Measurements from ENCODE around the gene RPL22L1. TPM values are rescaled to one million over a fixed set of nuclear protein-coding genes. Genes with fewer than 3 reads are reported as not detected.
"Not testable (repeated sequence)": the region's sequence is repeated elsewhere in the genome, so short reads cannot be mapped to it uniquely, and the experiment has no call there.

RPL22L1 gene
- polyA plus RNA-seq, 1 experiment = 22.1 TPM

GRCh38 chr3:170826047-170826446 is 43.9 kb downstream of the RPL22L1 start:
- TF ChIP-seq, protein P1, sequence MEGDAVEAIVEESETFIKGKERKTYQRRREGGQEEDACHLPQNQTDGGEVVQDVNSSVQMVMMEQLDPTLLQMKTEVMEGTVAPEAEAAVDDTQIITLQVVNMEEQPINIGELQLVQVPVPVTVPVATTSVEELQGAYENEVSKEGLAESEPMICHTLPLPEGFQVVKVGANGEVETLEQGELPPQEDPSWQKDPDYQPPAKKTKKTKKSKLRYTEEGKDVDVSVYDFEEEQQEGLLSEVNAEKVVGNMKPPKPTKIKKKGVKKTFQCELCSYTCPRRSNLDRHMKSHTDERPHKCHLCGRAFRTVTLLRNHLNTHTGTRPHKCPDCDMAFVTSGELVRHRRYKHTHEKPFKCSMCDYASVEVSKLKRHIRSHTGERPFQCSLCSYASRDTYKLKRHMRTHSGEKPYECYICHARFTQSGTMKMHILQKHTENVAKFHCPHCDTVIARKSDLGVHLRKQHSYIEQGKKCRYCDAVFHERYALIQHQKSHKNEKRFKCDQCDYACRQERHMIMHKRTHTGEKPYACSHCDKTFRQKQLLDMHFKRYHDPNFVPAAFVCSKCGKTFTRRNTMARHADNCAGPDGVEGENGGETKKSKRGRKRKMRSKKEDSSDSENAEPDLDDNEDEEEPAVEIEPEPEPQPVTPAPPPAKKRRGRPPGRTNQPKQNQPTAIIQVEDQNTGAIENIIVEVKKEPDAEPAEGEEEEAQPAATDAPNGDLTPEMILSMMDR (IDR thresholded peaks at IDR 0.05; ENCODE audit: insufficient read depth, low read depth, low read length) = no peak
- DNase-seq (ENCODE audit: low read depth) = no peak
- POLR2A ChIA-PET = no interaction called here
- Histone ChIP-seq H3K36me3 (ENCODE audit: control insufficient read depth, insufficient read depth, low read length) (no peaks in the 10 kb centered on the region), H3K4me3 (ENCODE audit: low read depth, low read length) (no peak overlapping the region), H3K27me3 (ENCODE audit: control insufficient read depth, insufficient read depth, low read length) (peaks cover 3% of the 10 kb centered on the region)
- CTCF ChIA-PET = interaction anchor here (0.8 to 1.7 kb wide), 4 partner anchors 9 to 17 kb away, joined by 3 to 7 read pairs (median 4); no protein-coding TSS in a partner anchor

DNA sequence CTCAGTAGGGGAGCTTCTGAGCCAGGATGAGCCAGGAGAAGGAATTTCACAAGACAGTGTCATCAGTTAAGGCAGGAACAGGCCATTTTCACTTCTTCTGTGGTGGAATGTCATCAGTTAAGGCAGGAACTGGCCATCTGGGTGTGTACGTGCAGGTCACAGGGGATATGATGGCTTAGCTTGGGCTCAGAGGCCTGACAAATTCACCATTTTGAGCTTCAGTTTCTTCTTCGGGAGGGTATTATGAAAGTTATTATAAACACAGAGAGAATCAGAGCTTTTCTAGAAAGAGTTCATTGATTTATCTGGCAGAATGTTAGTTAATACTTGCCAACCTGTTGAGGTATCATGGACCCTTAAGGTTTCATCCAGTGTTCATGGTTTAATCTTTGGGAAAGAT is 46.4 kb downstream of the RPL22L1 start:
- DNase-seq (ENCODE audit: low read depth); H3K4me3 ChIP-seq (ENCODE audit: low read depth, low read length); H3K27me3 ChIP-seq (ENCODE audit: control insufficient read depth, insufficient read depth, low read length); POLR2A ChIA-PET; H3K36me3 ChIP-seq (ENCODE audit: control insufficient read depth, insufficient read depth, low read length): not testable (repeated sequence)
- CTCF ChIA-PET = interaction anchor here (1.1 kb wide), 1 partner anchor 12 kb away, joined by 6 read pairs; no protein-coding TSS in a partner anchor

DNA sequence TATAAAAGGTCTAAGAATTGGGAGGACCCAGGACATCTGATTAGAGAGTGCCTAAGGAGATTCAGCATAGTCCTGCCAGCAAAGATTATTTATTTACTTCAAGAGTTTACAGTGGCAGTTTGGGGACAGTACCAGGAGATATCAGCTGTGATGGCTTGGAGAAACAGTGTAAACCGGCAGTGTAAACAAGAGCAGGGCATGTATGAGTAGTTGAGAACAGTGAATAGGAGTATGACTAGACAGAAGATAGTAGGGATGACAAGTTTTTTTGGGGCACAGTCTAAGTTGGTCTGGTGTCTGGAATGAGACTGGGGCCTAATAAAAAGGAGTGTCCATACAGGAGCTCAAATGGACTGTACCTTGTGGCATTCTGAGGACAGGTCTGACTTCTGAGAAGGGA is 51.7 kb downstream of the RPL22L1 start:
- H3K4me3 ChIP-seq (ENCODE audit: low read depth, low read length); H3K36me3 ChIP-seq (ENCODE audit: control insufficient read depth, insufficient read depth, low read length); H3K27me3 ChIP-seq (ENCODE audit: control insufficient read depth, insufficient read depth, low read length); DNase-seq (ENCODE audit: low read depth); POLR2A ChIA-PET: not testable (repeated sequence)
- CTCF ChIA-PET = interaction anchor here (0.6 kb wide), 1 partner anchor 128 kb away, joined by 3 read pairs; no protein-coding TSS in a partner anchor

DNA sequence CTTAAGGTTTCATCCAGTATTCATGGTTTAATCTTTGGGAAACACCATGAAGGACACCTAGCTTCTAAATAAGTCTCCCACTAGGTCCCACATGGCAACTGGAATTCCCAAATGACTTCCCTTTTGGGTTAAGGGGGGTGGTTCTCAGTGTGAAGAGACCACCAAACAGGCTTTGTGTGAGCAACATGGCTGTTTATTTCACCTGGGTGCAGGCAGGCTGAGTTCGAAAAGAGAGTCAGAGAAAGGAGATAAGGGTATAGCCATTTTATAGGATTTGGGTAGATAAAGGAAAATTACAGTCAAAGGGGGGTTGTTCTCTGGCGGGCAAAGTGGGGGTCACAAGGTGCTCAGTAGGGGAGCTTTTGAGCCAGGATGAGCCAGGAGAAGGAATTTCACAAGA is 52.5 kb downstream of the RPL22L1 start:
- CTCF ChIA-PET = interaction anchor here (1.0 to 2.4 kb wide), 4 partner anchors 9 to 403 kb away, joined by 3 to 8 read pairs (median 5); no protein-coding TSS in a partner anchor
- H3K4me3 ChIP-seq (ENCODE audit: low read depth, low read length); POLR2A ChIA-PET; H3K36me3 ChIP-seq (ENCODE audit: control insufficient read depth, insufficient read depth, low read length); DNase-seq (ENCODE audit: low read depth); H3K27me3 ChIP-seq (ENCODE audit: control insufficient read depth, insufficient read depth, low read length): not testable (repeated sequence)

DNA sequence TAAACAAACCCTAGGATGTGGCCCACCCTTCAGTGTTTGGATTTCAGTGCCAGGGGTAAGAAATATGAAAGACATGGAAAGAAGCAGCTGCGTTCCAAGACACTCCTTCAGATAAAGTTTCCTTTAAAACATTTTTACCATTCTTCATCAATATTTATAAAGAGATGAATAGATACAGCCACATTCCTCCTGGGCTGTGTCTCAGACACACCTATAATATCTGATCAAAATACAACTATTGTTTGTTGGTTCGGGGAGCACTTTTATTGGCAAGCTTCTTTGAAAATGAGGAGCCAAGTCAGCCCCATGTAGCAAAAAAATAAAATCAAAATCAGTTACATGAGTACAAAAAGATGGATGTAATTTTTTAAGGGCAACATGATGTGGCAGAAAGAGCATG is 53.2 kb downstream of the RPL22L1 start:
- no peaks in the 10 kb centered on the region for H3K36me3 ChIP-seq (ENCODE audit: control insufficient read depth, insufficient read depth, low read length)
- TF ChIP-seq, protein P1 (IDR thresholded peaks at IDR 0.05; ENCODE audit: insufficient read depth, low read depth, low read length) = no peak
- H3K4me3 ChIP-seq (ENCODE audit: low read depth, low read length) = no peak overlapping the region
- ChIA-PET POLR2A (no interaction called here), CTCF (interaction anchor here (1.0 to 2.4 kb wide), 4 partner anchors 9 to 403 kb away, joined by 3 to 8 read pairs (median 5); no protein-coding TSS in a partner anchor)
- no peak for DNase-seq (ENCODE audit: low read depth)
- H3K27me3 ChIP-seq (ENCODE audit: control insufficient read depth, insufficient read depth, low read length) = no peaks in the 10 kb centered on the region

DNA sequence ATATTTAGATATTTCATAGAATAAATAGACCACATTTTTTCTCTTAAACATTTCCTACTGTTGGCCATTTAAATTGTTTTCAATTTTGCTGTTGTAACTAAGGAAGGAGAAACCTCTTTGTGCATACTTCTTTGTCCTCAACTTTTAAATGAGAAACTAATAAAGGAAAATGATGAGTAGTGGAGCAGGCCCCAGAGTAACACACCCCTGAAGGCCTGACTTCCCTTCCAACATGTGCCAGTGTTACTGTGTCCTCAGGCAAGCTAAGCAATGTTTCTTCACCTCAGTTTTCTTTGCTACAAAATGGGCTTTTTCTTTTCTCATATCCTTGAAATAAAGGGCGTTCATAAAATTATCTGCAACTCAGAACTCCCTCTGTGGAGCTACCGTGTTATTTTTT is 53.7 kb downstream of the RPL22L1 start:
- CTCF ChIA-PET = interaction anchor here (1.0 to 2.4 kb wide), 4 partner anchors 10 to 402 kb away, joined by 3 to 8 read pairs (median 5); no protein-coding TSS in a partner anchor
- H3K36me3 ChIP-seq (ENCODE audit: control insufficient read depth, insufficient read depth, low read length) = no peaks in the 10 kb centered on the region
- no peaks in the 10 kb centered on the region for H3K27me3 ChIP-seq (ENCODE audit: control insufficient read depth, insufficient read depth, low read length)
- POLR2A ChIA-PET = no interaction called here
- H3K4me3 ChIP-seq (ENCODE audit: low read depth, low read length) = no peak overlapping the region
- TF ChIP-seq, protein P1 (IDR thresholded peaks at IDR 0.05; ENCODE audit: insufficient read depth, low read depth, low read length) = no peak
- DNase-seq (ENCODE audit: low read depth) = no peak

DNA sequence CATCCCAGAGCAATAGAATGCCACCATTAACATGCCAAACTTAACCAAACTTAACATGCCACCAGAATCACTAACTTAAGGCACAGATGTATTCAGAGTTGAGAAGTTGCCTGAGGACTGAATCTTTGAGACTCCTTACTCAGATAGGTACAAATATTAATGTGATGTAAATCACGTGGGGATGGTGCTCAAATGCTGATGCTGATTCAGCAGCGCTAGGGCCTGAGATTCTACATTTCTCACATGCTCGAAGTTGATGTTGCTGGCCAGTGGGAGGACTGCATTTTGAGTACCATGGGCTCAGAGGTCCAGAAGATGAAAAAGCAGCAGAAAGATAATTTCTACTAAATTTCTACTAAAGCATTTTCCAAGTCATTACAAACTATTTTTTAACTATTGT is 54.1 kb downstream of the RPL22L1 start:
- Histone ChIP-seq H3K4me3 (ENCODE audit: low read depth, low read length) (no peak overlapping the region), H3K27me3 (ENCODE audit: control insufficient read depth, insufficient read depth, low read length) (no peaks in the 10 kb centered on the region), H3K36me3 (ENCODE audit: control insufficient read depth, insufficient read depth, low read length) (no peaks in the 10 kb centered on the region)
- TF ChIP-seq, protein P1 (IDR thresholded peaks at IDR 0.05; ENCODE audit: insufficient read depth, low read depth, low read length) = no peak
- ChIA-PET CTCF (interaction anchor here (1.6 to 7.8 kb wide), 4 partner anchors 16 to 402 kb away, joined by 4 to 220 read pairs (median 7); partner anchors contain the start of gene CLDN11), POLR2A (no interaction called here)
- no peak for DNase-seq (ENCODE audit: low read depth)
